ENCODE results near the gene PAK4. TPM values are rescaled to one million over a fixed set of nuclear protein-coding genes. Genes with fewer than 3 reads are reported as not detected.

PAK4 gene
- total RNA-seq, 2 donors from 2014 or later = 85.0 to 96.9 TPM

DNA sequence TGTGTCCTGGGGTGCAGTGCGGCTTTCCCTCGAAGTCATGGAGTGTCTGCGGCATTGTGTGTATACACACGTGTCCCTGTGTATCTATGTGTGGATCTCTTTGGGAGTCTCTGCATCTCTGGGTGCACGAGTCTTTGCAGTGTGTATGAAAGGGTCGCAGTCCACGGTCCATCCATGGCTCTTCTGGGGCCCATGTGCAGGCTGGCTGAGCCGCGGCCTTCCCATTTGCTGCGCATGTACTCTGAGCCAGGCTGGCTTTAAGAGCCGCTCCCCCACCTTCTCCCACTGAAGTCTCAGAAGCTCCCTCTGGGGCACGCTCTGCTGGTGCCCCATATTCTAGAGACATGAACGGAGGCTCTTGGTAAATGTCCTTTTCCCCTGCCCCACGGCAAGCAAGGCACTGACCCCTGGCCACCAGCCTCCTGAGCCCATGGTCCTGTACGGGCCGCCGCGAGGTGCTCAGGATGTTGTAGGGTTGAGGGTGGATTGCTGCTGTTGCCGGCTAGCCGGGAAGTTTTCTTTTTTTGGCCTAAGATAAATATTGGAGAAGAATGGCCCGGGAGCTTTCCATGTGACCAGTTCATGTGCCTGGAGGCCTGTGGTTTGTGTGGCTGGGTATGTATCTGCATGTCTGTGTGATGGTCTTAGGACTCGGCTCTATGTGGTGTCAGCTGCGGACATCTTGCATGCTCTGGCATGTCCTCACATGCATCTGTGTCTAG lies 31.9 kb downstream of the PAK4 start:
- no peak for DNase-seq
- intact Hi-C loops (cut with DNase I, micrococcal nuclease) = no loop called here
- ATAC-seq = no peak

DNA sequence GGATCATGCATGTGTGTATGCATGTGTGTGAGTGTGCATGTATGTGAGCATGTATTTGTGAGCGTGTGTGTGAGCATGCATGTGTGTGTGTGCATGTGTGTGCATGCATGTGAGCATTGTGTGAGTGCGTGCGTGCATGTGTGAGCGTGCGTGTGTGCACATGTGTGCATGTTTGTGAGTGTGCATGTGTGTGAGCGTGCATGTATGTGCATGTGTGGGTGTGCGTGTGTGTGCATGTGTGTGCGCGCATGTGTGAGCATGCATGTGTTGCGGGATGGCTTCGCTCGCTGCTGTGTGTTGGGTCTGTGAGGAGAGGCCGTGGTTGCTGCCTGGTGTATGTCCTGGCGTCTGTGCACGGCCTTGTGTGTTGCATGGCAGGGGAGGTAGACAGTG lies 32.4 kb downstream of the PAK4 start:
- DNase-seq (no peak), ATAC-seq (no peak)
- intact Hi-C loops (cut with DNase I, micrococcal nuclease) = no loop called here

DNA sequence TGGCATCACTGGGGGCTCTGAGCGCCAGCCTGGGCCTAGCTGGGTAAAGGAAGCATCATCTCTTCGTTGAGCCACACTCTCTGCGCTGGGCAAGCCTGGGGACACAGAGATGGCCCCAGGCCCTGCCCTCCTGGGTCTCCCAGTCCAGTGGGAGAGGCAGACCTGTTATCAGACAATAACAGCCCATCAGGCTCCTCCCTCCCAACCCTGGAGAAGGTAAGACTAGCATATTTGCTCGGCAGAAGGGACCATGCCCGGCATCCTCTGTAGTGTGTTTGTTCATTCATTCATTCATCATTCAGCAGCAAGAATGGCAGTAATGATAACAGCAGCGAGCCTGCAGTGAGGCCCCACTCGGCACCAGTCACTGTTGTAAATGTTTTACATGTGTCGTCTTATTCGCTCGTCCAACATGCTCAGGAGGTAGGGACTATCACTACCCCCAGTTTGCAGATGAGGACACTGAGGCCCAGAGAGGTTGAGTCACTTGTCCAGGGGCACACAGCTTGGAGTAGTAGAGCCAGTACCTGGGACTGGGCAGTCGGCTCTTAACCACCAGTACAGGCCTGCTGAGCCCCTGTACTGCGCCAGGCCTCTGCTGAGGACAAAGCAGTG lies 33.2 kb downstream of the PAK4 start:
- ATAC-seq (no peak), DNase-seq (no peak)
- intact Hi-C loops (cut with DNase I, micrococcal nuclease) = no loop called here

DNA sequence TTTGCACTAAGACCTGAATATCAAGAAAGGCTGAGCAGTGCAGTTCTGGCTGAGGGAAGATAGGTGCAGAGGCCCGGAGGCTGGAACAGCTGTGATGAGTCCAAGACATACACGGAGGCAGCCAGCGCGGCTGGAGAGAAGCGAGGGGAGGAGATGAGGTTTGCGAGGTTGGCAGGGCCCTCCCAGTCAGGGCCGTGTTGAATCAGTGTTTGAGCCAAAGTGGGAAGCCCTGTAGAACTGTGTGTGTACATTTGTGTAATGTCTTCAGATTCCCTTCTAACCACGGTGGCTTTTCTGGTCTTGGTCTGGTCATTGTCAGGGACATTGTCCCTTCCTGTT lies 34.9 kb downstream of the PAK4 start:
- intact Hi-C loops (cut with DNase I, micrococcal nuclease) = no loop called here
- no peak for DNase-seq

DNA sequence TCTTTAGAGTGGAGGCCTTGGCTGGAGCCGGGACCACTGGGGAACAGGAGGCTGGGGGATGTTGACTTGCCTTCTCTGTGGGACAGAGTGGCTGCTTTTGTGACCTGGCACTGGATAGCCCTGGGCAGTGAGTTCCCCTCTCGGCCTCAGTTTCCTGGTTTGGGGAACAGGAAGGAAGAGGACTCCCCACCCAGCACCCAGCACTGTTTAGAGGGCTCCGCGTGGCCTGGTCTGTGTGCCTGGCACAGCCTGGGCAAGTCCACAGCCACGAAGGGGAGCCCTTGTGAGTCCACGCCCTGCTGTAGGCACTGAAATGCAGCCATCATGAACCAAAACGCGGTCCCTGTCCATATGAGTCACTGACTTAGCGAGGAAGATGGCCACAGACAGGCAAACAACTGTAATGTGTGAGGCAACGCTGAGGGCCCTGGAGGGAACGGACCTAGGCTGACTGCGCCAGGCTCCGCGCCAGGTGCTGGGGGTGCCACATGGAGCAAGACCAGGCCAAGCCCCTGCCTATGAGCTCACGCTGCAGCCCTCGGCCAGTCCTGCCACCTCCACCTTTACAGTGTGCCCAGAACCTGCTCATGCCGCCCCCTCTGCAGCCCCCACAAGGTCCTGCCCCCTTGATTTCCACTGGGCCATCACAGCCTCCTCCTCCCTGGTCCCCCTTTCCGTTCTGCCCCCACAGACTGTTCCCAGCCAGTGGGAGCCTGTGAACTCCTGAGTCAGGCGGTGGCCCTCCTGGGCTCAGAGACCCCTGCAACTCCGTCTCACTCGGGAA lies 35.5 kb downstream of the PAK4 start:
- intact Hi-C loops (cut with DNase I, micrococcal nuclease) = no loop called here
- ATAC-seq = no peak
- no peak for DNase-seq

More for the DNA sequence above, 34.9 kb downstream of the PAK4 start:
- peak; percentile 7 for ATAC-seq

GRCh38 chr19:39162441-39163043 lies 37.0 kb downstream of the PAK4 start:
- ATAC-seq (no peak), DNase-seq (no peak)
- intact Hi-C loops (cut with DNase I, micrococcal nuclease) = no loop called here

GRCh38 chr19:39163621-39164020 lies 38.0 kb downstream of the PAK4 start:
- ATAC-seq (no peak), DNase-seq (no peak)
- intact Hi-C loops (cut with DNase I, micrococcal nuclease) = no loop called here

DNA sequence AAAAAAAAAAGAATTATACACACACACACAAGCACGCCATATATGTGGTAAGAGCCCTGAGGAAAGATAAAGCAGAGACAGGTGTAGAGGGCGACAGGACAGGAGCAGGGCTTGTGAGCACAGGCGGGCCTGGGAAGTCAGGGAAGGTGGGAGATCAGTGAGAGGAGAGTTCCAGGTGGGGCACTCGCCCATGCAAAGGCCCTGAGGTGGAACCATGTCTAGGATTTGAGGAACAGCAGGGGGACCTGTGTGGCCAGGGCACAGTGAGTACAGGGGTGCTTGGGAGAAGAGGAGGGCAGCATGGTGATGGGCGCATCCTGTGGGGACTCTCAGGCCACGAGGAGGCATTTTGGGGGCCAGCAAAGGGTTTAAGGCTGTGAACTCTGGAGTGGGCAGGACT lies 38.7 kb downstream of the PAK4 start:
- intact Hi-C loops (cut with DNase I, micrococcal nuclease) = no loop called here
- no peak for ATAC-seq
- DNase-seq = no peak

DNA sequence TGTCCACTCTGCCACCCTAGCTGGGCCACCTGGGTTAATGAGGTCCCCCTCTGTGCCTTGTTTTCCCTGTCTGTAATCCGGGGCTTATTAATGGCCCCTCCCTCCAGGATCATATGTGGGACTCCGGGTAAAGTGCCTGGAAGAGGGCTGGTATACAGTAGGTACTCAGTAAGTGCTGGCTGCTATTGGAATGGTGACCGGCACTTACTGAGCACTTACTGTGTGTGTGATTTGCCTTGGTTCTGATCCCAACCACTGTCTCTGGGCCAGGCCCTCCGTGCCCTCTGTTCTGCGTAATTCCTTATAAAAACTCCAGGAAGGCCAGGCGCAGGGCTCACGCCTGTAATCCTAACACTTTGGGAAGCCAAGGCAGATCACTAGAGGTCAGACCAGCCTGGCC lies 40.3 kb downstream of the PAK4 start:
- no peak for DNase-seq
- intact Hi-C loops (cut with DNase I, micrococcal nuclease) = no loop called here
- no peak for ATAC-seq

DNA sequence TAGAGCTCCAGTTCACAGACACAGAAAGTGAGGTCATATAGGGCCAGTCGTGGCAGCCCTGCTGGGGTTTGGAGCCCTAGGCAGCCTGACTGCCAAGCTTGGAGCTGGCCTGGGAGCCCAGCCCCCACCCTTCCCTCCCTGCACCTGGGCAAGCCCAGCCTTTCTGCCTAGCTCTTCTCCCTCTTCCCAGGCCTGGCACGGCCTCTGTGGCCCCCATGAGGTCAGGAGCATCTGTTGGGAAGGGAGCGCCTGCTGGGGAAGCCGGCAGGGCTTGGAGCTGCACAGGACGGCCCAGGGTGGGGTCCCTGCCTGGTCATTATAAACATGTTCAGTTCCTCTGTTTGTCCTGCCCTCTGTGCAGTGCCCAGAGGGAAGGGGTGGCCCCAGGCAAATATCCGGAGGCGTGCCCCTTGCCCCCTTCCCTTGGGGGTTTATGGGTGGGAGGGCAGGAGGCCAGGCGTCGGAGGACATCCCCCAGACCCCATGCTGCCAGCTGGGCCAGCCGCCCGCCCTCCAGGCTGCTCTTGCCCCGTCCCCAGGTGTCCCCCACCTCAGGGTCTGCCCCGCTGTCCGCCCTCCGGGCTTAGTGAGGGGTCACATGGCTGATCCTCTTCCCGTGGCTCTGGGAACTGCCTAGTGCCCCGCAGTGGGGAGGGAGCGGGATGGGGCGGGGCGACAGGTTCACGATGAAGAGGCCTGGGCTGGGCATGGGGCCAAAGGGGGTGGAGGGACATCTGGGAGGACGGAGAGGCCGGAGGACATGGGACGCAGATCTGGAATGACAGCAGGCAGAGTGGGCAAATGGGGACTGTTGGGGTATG lies 41.2 kb downstream of the PAK4 start:
- ATAC-seq = peak; percentile 85
- peak; percentile 88 to 91 for DNase-seq
- intact Hi-C loops (cut with DNase I, micrococcal nuclease) = no loop called here

DNA sequence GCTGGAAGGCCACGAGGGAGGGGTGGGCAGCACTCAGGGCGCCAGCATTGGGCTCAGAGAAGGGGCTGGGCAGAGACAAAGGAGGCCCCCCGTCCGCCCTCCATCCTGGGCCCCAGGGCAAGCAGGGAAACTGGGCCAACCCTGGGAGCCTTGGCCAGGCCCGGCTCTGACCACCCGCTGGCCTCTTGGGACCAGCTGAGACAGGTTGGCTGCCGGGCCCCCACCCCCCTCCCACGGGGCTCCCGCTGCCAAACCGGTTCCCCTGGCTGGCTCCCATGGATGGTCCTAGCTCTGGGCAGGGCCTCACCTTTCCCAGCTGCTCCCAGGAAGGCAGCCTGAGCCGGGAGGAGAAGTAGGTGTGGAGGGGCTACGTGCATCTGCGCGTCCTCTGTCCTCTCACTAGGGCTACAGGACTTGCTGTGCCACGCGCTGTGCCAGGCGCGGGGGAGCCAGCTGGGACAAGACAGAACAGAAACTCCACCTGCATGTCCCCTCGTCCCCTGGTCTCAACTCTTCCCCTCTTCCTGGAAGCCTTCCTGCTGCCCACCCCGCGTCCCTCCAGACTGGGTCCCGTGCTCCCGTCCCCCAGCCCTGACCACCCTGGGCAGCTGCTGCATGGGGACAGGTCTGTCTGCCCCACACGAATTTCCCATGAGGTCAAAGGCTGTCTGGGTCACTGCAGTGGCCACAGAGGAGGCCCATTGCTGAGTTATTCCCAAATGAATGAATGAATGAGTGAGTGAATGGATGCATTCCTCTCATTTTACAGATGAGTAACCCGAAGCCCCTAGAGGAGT lies 42.1 kb downstream of the PAK4 start:
- intact Hi-C loops (cut with DNase I, micrococcal nuclease) = no loop called here
- peak; percentile 53 to 63 for DNase-seq

GRCh38 chr19:39168258-39169142 lies 42.9 kb downstream of the PAK4 start:
- intact Hi-C loops (cut with DNase I, micrococcal nuclease) = no loop called here
- no peak for DNase-seq
- ATAC-seq = no peak

More for the DNA sequence above, 42.1 kb downstream of the PAK4 start:
- peak; percentile 70 for ATAC-seq

GRCh38 chr19:39169143-39169810 lies 43.7 kb downstream of the PAK4 start:
- intact Hi-C loops (cut with DNase I, micrococcal nuclease) = no loop called here
- ATAC-seq = no peak

DNA sequence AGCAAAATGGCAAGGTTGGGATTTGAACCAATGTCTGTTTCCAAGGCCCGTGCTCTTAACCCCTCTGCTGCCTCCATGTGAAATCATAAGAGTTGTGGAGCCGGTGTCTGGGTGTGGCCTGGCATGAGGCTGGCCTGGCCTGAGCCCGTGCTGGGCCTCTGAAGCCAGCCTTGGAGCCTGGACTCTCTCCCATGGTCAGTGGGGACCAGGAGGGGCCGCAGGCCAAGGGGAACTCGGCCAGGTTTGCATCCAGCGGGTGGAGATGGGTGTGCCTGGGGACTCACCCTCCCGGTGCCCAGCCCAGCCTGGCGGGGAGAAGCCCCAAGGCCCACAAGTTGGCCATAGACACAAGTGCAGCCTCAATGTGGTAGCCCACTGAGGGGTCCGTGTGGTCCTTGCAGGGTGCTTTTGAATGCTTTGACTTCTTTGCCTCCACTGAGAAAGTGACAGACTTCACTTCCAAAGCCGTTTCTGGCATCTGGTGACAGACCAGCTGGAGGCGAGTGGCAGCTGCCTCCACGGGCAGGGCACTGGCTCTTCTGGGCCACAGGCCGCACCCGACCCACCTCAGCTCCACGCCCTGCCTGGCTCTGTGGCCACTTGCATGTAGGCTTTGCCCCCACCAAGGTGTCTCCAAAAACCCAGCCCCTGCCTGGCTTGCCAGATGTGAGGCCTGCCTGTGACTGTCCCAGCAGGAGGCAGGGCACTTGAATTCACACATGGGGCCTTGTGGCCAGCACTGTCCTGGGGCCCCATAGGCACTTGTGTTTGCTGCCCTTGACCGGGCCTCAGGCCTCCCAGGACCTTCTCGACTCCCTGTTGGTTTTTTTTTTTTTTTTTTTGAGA lies 45.0 kb downstream of the PAK4 start:
- intact Hi-C loops (cut with DNase I, micrococcal nuclease) = no loop called here
- ATAC-seq (no peak), DNase-seq (no peak)

More at GRCh38 chr19:39169143-39169810, 43.7 kb downstream of the PAK4 start:
- DNase-seq = no peak

DNA sequence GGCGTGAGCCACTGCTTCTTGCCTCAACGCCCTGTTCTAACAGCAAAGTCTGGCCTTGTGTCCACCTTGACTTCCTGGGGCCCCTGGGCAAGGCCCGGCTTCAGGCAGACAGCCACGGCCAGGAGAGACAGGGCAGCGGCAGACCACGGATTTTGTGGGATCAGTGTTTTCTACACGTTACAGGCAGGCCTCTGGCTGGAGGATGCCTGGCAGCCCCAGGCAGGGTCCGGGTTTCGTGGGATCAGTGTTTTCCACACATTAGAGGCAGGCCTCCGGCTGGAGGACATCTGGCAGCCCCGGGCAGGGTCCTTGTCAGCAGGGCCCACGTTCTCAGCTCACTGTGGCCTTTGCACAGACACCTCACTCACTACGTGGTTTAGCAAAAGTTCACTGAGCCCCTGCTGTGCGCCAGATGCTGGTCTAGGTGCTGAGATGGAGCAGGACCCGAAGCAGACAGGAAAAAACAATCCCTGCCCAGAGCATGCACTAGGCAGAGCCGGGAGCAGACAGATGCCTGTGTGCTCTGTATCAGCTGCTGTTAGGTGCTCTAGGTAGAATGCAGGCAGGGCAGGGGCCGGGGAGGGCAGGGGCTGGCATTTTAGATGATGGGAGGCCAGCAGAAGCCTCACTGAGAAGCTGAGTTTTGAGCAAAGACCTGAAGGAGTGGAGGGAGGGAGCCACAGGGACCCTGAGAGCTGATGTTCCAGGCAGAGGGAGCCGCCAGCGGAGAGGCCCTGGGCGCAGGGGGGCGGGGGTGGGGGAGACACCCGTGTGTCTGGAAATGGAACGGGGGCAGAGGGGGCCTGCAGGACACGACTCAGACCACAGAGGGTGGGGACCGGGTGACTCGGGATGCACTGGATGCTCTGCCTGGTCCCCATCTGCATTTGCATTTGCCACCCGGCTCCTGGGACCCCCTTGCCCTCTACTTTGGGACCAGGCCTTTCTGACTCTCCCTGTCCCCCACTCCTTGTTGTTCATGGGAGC lies 46.2 kb downstream of the PAK4 start:
- intact Hi-C loops (cut with DNase I, micrococcal nuclease) = no loop called here
- DNase-seq = no peak
- ATAC-seq = no peak
